Activated CD8-positive, alpha-beta T cell treated with anti-CD3 and anti-CD28 coated beads, Interleukin-2, amount 10 ng/mL, durations not matched to agents 7 days and 5 days (primary cell): Measurements from ENCODE around the gene LEO1. TPM values are rescaled to one million over a fixed set of nuclear protein-coding genes. Genes with fewer than 3 reads are reported as not detected.

Source experiments
- ATAC-seq: fragments of 150-1000 bp; cut with Tn5 transposase; one replicate; pipeline ENCODE4 v1.10.0; 2021; ENCODE audit warnings: moderate library complexity
- CTCF ChIA-PET: fragments of 350-600 bp; sonication (Branson Sonifier 250); formaldehyde crosslinking; loops from one replicate; lab custom pipeline; 2021; ENCODE audit warnings: antibody characterized with exemption; lab: Charles Lee
- POLR2A ChIA-PET: fragments of 350-600 bp; sonication (Branson Sonifier 250); formaldehyde crosslinking; loops from one replicate; lab custom pipeline; 2021; ENCODE audit warnings: antibody characterized with exemption; lab: Charles Lee
- DNase-seq: peaks from one replicate; pipeline ENCODE4 v3.0.0-alpha.2; 2020
- H3K27ac Mint-ChIP-seq: one replicate; pipeline ENCODE4 v1.8.0; 2021; ENCODE audit warnings: mild to moderate bottlenecking, mixed read lengths
- H3K27me3 Mint-ChIP-seq: one replicate; pipeline ENCODE4 v1.8.0; 2021; ENCODE audit warnings: low read depth, mixed read lengths
- H3K36me3 Mint-ChIP-seq: one replicate; pipeline ENCODE4 v1.8.0; 2021; ENCODE audit warnings: low read depth, mixed read lengths
- H3K4me1 Mint-ChIP-seq: one replicate; pipeline ENCODE4 v1.8.0; 2021; ENCODE audit warnings: low read depth, mixed read lengths
- H3K4me3 Mint-ChIP-seq: one replicate; pipeline ENCODE4 v1.8.0; 2021; ENCODE audit warnings: mild to moderate bottlenecking, mixed read lengths
- H3K9me3 Mint-ChIP-seq: one replicate; pipeline ENCODE4 v1.8.0; 2022; ENCODE audit warnings: mixed read lengths; ENCODE audit not compliant: insufficient read depth
- total RNA-seq, 2 experiments: library from RNA; stranded (reverse); gene quantifications; one replicate each; pipeline ENCODE4 v1.2.3, GENCODE V29; 2021

LEO1 gene
- total RNA-seq, 2 experiments from 2014 or later: 30.3 to 33.4 TPM

DNA sequence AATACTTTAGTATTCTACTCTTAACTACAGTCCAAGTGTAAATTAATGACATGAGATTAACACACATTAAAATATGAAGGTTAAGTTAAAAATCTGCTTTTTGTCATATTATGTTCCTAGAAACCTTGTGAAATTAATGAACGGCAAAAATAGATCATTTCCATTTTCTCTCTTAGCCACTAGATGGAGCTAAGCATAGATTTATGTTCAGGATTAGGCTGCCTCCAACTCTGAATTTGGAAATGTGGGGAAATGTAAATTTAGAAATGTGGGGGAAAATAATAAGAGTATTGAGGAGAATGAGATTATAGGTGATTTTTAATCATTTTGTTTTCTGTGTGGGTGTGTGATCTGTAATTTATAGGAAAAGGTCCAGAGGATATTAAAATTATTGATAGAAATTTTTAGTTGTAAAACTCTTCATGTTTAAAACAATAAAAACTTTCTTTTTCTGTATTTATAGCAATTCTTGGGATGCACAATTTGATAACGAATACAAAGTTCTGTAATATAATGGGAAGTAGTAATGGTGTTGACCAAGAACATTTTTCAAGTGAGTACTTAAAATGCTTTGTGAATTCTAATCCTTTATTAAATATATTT is 82.9 kb downstream of the LEO1 start:
- CTCF ChIA-PET: interaction anchor here (0.7 to 3.5 kb wide), 21 partner anchors 8 to 336 kb away, joined by 3 to 21 read pairs (median 4); no protein-coding TSS in a partner anchor
- Mint-ChIP-seq H3K4me1 (peaks cover 6% of the 10 kb centered on the region), H3K27me3 (no peaks in the 10 kb centered on the region), H3K4me3 (no peak overlapping the region), H3K27ac (no peak overlapping the region), H3K9me3 (no peaks in the 10 kb centered on the region), H3K36me3 (peaks cover 51% of the 10 kb centered on the region)
- POLR2A ChIA-PET: interaction anchor here (1.4 kb wide), 1 partner anchor 83 kb away, joined by 4 read pairs; the partner anchor contains the start of gene LEO1
- no peak for DNase-seq
- ATAC-seq: no peak

Other genes with a start within 250 kb of the LEO1 start
- gene LYSMD2, start 234.1 kb downstream of the LEO1 start, total RNA-seq: 10 to 100 TPM; 20.6 to 21.9 TPM
- 10 to 100 TPM; 12.0 to 12.5 TPM for gene TMOD2, start 220.2 kb downstream of the LEO1 start, total RNA-seq
- gene TMOD3, start 142.1 kb downstream of the LEO1 start, total RNA-seq: 10 to 100 TPM; 73.8 to 74.1 TPM
- gene MAPK6, start 47.4 kb upstream of the LEO1 start, total RNA-seq: 10 to 100 TPM; 26.5 to 31.8 TPM
- gene BCL2L10, start 141.0 kb upstream of the LEO1 start, total RNA-seq: under 1 TPM in 1 of 2 experiments, not detected in 1; 0.26 TPM
- gene GNB5, start 219.6 kb upstream of the LEO1 start, total RNA-seq: 10 to 100 TPM; 33.8 to 37.0 TPM